Measurements from ENCODE around the gene EPS15.
"Not testable (repeated sequence)": the region's sequence is repeated elsewhere in the genome, so short reads cannot be mapped to it uniquely, and the experiment has no call there.

Gene EPS15

GRCh38 chr1:51330331-51331201, 188.5 kb downstream of the EPS15 start, which contains the start of gene TTC39A:
Gene TTC39A, minus strand, starts transcription at chr1:51330562. Its CDS starts 85 bp downstream, at chr1:51330477.
- DNase-seq = no peak

GRCh38 chr1:51329443-51330325, 189.4 kb downstream of the EPS15 start:
- no peak for DNase-seq

- DNase-seq = no peak
Measured at GRCh38 chr1:51328926-51329325, 190.1 kb downstream of the EPS15 start.

- no peak for DNase-seq
Measured at GRCh38 chr1:51328279-51328678, 190.8 kb downstream of the EPS15 start.

GRCh38 chr1:51327386-51327785, 191.7 kb downstream of the EPS15 start:
- DNase-seq = no peak

GRCh38 chr1:51326839-51327238, 192.2 kb downstream of the EPS15 start:
- no peak for DNase-seq

- no peak for DNase-seq
Measured at GRCh38 chr1:51325878-51326755, 192.9 kb downstream of the EPS15 start.

- DNase-seq = no peak
Measured at GRCh38 chr1:51325391-51325790, 193.7 kb downstream of the EPS15 start.

- DNase-seq = not testable (repeated sequence)
Measured at GRCh38 chr1:51325011-51325385, 194.1 kb downstream of the EPS15 start.

- DNase-seq = no peak
Measured at GRCh38 chr1:51324251-51325010, 194.6 kb downstream of the EPS15 start.

GRCh38 chr1:51323778-51324177, 195.3 kb downstream of the EPS15 start:
- no peak for DNase-seq

- no peak for DNase-seq
Measured at GRCh38 chr1:51322417-51323101, 196.5 kb downstream of the EPS15 start.

- no peak for DNase-seq
Measured at GRCh38 chr1:51321924-51322280, 197.2 kb downstream of the EPS15 start.

GRCh38 chr1:51320967-51321923, 197.8 kb downstream of the EPS15 start:
- DNase-seq = no peak

- DNase-seq = no peak
Measured at GRCh38 chr1:51317798-51318197, 201.3 kb downstream of the EPS15 start.

GRCh38 chr1:51316846-51317120, 202.3 kb downstream of the EPS15 start:
- DNase-seq = no peak

GRCh38 chr1:51316113-51316845, 202.8 kb downstream of the EPS15 start:
- DNase-seq = no peak

GRCh38 chr1:51314974-51315373, 204.1 kb downstream of the EPS15 start:
- no peak for DNase-seq

GRCh38 chr1:51313961-51314777, 204.9 kb downstream of the EPS15 start:
- DNase-seq = peak in 1 of 2 experiments; percentile 35

Measured in NCI-H446 (cell line).